Caco-2 (cell line): ENCODE results near the gene NFATC4. TPM values are rescaled to one million over a fixed set of nuclear protein-coding genes. Genes with fewer than 3 reads are reported as not detected.
"Not testable (repeated sequence)": the region's sequence is repeated elsewhere in the genome, so short reads cannot be mapped to it uniquely, and the experiment has no call there.

Experiments
- BruUV-seq: library from RNA; stranded (reverse); fragments of 400-500 nt; replicated peaks from 2 replicates; lab custom pipeline; 2021; lab: Mats Ljungman, UMichigan
- CTCF ChIA-PET: fragments of 300-600 bp; sonication (Branson Sonifier 250); formaldehyde crosslinking; loops from one replicate; lab custom pipeline; 2022; ENCODE audit warnings: antibody characterized with exemption; lab: Charles Lee
- POLR2A ChIA-PET: fragments of 300-600 bp; sonication (Branson Sonifier 250); formaldehyde crosslinking; loops from one replicate; lab custom pipeline; 2022; ENCODE audit warnings: antibody characterized with exemption; lab: Charles Lee
- DNase-seq, 2 experiments: peaks; one replicate each; pipeline versions ENCODE4 v3.0.0 to v3.0.0-alpha.2; 2020 to 2022
- H3K27me3 ChIP-seq: replicated peaks from 2 replicates; pipeline ENCODE4 v1.6.0; 2011; ENCODE audit warnings: low read length; ENCODE audit not compliant: control insufficient read depth, insufficient read depth
- H3K36me3 ChIP-seq: 2 replicates; pipeline ENCODE4 v1.5.1; 2011; ENCODE audit warnings: low read length; ENCODE audit not compliant: control insufficient read depth, insufficient read depth
- H3K4me1 ChIP-seq: fragments of 250-450 bp; sonication (Bioruptor Pico); 2 replicates; pipeline ENCODE4 v1.5.1; 2020; ENCODE audit warnings: mild to moderate bottlenecking
- H3K4me3 ChIP-seq: 2 replicates; pipeline ENCODE4 v1.5.1; 2011; ENCODE audit warnings: low read depth, mild to moderate bottlenecking, control low read depth, low read length
- H3K9me3 ChIP-seq: fragments of 250-450 bp; sonication (Bioruptor Pico); 2 replicates; pipeline ENCODE4 v1.5.1; 2020; ENCODE audit warnings: mild to moderate bottlenecking, moderate library complexity
- H3K27ac Mint-ChIP-seq: one replicate; pipeline ENCODE4 v1.8.0; 2022; ENCODE audit warnings: mixed read lengths; ENCODE audit not compliant: unreplicated experiment
- H3K27me3 Mint-ChIP-seq: one replicate; pipeline ENCODE4 v1.8.0; 2022; ENCODE audit warnings: mixed read lengths; ENCODE audit not compliant: insufficient read depth, unreplicated experiment
- H3K36me3 Mint-ChIP-seq: one replicate; pipeline ENCODE4 v1.8.0; 2022; ENCODE audit warnings: mild to moderate bottlenecking, mixed read lengths; ENCODE audit not compliant: insufficient read depth, unreplicated experiment
- H3K4me1 Mint-ChIP-seq: one replicate; pipeline ENCODE4 v1.8.0; 2022; ENCODE audit warnings: low read depth, mixed read lengths; ENCODE audit not compliant: unreplicated experiment
- H3K4me3 Mint-ChIP-seq: one replicate; pipeline ENCODE4 v1.8.0; 2022; ENCODE audit warnings: mild to moderate bottlenecking, moderate library complexity, mixed read lengths; ENCODE audit not compliant: unreplicated experiment
- H3K9me3 Mint-ChIP-seq: one replicate; pipeline ENCODE4 v1.8.0; 2022; ENCODE audit warnings: mixed read lengths; ENCODE audit not compliant: unreplicated experiment
- CTCF ChIP-seq, 2 experiments: fragments of 200-600 bp in 1 of 2; IDR thresholded peaks; 1 replicate in 1 of 2; 2 replicates in 1 of 2; pipeline versions ENCODE4 v1.5.1 to v1.8.0; 2011 to 2022; ENCODE audit warnings: antibody characterized with exemption in 1 of 2, control low read depth in 1 of 2, inconsistent platforms in 1 of 2, low read depth in 1 of 2, low read length in 1 of 2, mild to moderate bottlenecking in 1 of 2, moderate library complexity in 1 of 2; ENCODE audit not compliant: insufficient read depth in 1 of 2, severe bottlenecking in 1 of 2, unreplicated experiment in 1 of 2
- intact Hi-C: fragments of 100-400 bp; cut with micrococcal nuclease; formaldehyde crosslinking; loops from one replicate; pipeline ENCODE4 v1.10.0; 2022; ENCODE audit not compliant: unreplicated experiment
- total RNA-seq: library from RNA; stranded (reverse); gene quantifications from 2 replicates; pipeline ENCODE4 v1.2.3, GENCODE V29; 2022

NFATC4 gene
- total RNA-seq, 1 experiment from 2014 or later: 0.88 TPM

GRCh38 chr14:24384169-24384568 is 16.2 kb downstream of the NFATC4 start:
- no peaks in the 10 kb centered on the region for H3K4me1 ChIP-seq
- intact Hi-C loops: no loop called here
- TF ChIP-seq CTCF (IDR thresholded peaks at IDR 0.05; ENCODE audit: insufficient read depth in 1 of 2, low read depth in 1 of 2, low read length in 1 of 2, severe bottlenecking in 1 of 2, unreplicated experiment in 1 of 2): no peak

GRCh38 chr14:24385524-24385923 is 17.5 kb downstream of the NFATC4 start:
- intact Hi-C loops: no loop called here
- H3K27me3 Mint-ChIP-seq: no peaks in the 10 kb centered on the region

More at GRCh38 chr14:24384169-24384568, 16.2 kb downstream of the NFATC4 start:
- Mint-ChIP-seq H3K27me3 (no peaks in the 10 kb centered on the region), H3K36me3 (no peaks in the 10 kb centered on the region), H3K9me3 (no peaks in the 10 kb centered on the region), H3K27ac (no peak overlapping the region), H3K4me3 (no peak overlapping the region), H3K4me1 (peaks cover 3% of the 10 kb centered on the region)
- Histone ChIP-seq H3K27me3 (no peaks in the 10 kb centered on the region), H3K36me3 (no peaks in the 10 kb centered on the region), H3K4me3 (no peak overlapping the region), H3K9me3 (no peaks in the 10 kb centered on the region)
- no TSS peak for BruUV-seq
- no peak for DNase-seq
- POLR2A ChIA-PET: no interaction called here
- CTCF ChIA-PET: no interaction called here

GRCh38 chr14:24387009-24387345 is 19.0 kb downstream of the NFATC4 start:
- H3K9me3 Mint-ChIP-seq: no peaks in the 10 kb centered on the region
- intact Hi-C loops: no loop called here
- Histone ChIP-seq H3K9me3 (no peaks in the 10 kb centered on the region), H3K36me3 (no peaks in the 10 kb centered on the region), H3K27me3 (no peaks in the 10 kb centered on the region), H3K4me1 (no peaks in the 10 kb centered on the region; the same call in 1 of the 2 replicates), H3K4me3 (no peak overlapping the region)
- CTCF ChIA-PET: interaction anchor here (0.6 kb wide), 1 partner anchor 22 kb away, joined by 3 read pairs; no protein-coding TSS in a partner anchor
- H3K4me3 Mint-ChIP-seq: no peak overlapping the region
- no peaks in the 10 kb centered on the region for H3K27me3 Mint-ChIP-seq
- no peak for DNase-seq
- POLR2A ChIA-PET: no interaction called here
- no peak for TF ChIP-seq CTCF (IDR thresholded peaks at IDR 0.05; ENCODE audit: insufficient read depth in 1 of 2, low read depth in 1 of 2, low read length in 1 of 2, severe bottlenecking in 1 of 2, unreplicated experiment in 1 of 2)
- no peak overlapping the region for H3K27ac Mint-ChIP-seq
- peaks cover 11% of the 10 kb centered on the region for H3K4me1 Mint-ChIP-seq
- no peaks in the 10 kb centered on the region for H3K36me3 Mint-ChIP-seq
- BruUV-seq: no TSS peak

More at GRCh38 chr14:24385524-24385923, 17.5 kb downstream of the NFATC4 start:
- Mint-ChIP-seq H3K36me3 (no peaks in the 10 kb centered on the region), H3K9me3 (no peaks in the 10 kb centered on the region), H3K27ac (no peak overlapping the region), H3K4me3 (no peak overlapping the region), H3K4me1 (peaks cover 5% of the 10 kb centered on the region)
- Histone ChIP-seq H3K9me3 (no peaks in the 10 kb centered on the region), H3K4me1 (no peaks in the 10 kb centered on the region), H3K4me3 (no peak overlapping the region), H3K27me3 (no peaks in the 10 kb centered on the region), H3K36me3 (no peaks in the 10 kb centered on the region)
- no peak for TF ChIP-seq CTCF (IDR thresholded peaks at IDR 0.05; ENCODE audit: insufficient read depth in 1 of 2, low read depth in 1 of 2, low read length in 1 of 2, severe bottlenecking in 1 of 2, unreplicated experiment in 1 of 2)
- ChIA-PET POLR2A (no interaction called here), CTCF (no interaction called here)
- DNase-seq: no peak
- BruUV-seq: no TSS peak

GRCh38 chr14:24387579-24387978 is 19.6 kb downstream of the NFATC4 start:
- peaks cover 16% of the 10 kb centered on the region for H3K4me1 Mint-ChIP-seq
- H3K9me3 ChIP-seq, H3K27ac Mint-ChIP-seq, H3K27me3 ChIP-seq, POLR2A ChIA-PET, H3K36me3 Mint-ChIP-seq, H3K9me3 Mint-ChIP-seq, H3K36me3 ChIP-seq, H3K4me1 ChIP-seq, H3K4me3 ChIP-seq, H3K27me3 Mint-ChIP-seq, DNase-seq, CTCF ChIA-PET, intact Hi-C loops, BruUV-seq, H3K4me3 Mint-ChIP-seq: not testable (repeated sequence)
